ACC112 (cell line): ENCODE measurements around the gene HOXA4.
A peak's percentile ranks its signal among the peaks of the same experiment; 100 is the strongest.

ENCODE experiments used
- H2AFZ ChIP-seq: fragments of 200-600 bp; sonication (generic); one replicate; pipeline ENCODE4 v1.6.0; 2017; ENCODE audit warnings: antibody characterized with exemption, low read length; ENCODE audit not compliant: unreplicated experiment
- H3K27ac ChIP-seq: fragments of 200-600 bp; sonication (generic); 2 replicates; pipeline ENCODE4 v1.5.1; 2014; ENCODE audit warnings: low read depth, mild to moderate bottlenecking, antibody characterized with exemption, low read length, moderate library complexity
- H3K27me3 ChIP-seq: fragments of 200-600 bp; sonication (generic); 2 replicates; pipeline ENCODE4 v1.6.1; 2014; ENCODE audit warnings: mild to moderate bottlenecking, antibody characterized with exemption, low read length, moderate library complexity, mixed read lengths; ENCODE audit not compliant: insufficient read depth
- H3K36me3 ChIP-seq: fragments of 200-600 bp; sonication (generic); 2 replicates; pipeline ENCODE4 v1.6.1; 2016; ENCODE audit warnings: mild to moderate bottlenecking, antibody characterized with exemption, low read length, moderate library complexity, mixed read lengths; ENCODE audit not compliant: insufficient read depth
- H3K4me1 ChIP-seq: fragments of 200-600 bp; sonication (generic); one replicate; pipeline ENCODE4 v1.6.1; 2016; ENCODE audit warnings: low read length, mixed read lengths; ENCODE audit not compliant: insufficient read depth, unreplicated experiment, control insufficient read depth
- H3K4me3 ChIP-seq: fragments of 200-600 bp; sonication (generic); 2 replicates; pipeline ENCODE4 v1.5.1; 2014; ENCODE audit warnings: mild to moderate bottlenecking, low read depth, low read length
- H3K79me2 ChIP-seq: fragments of 200-600 bp; sonication (generic); one replicate; pipeline ENCODE4 v1.6.0; 2016; ENCODE audit warnings: low read length; ENCODE audit not compliant: control insufficient read depth, unreplicated experiment, insufficient read depth

The HOXA4 gene

GRCh38 chr7:27097686-27098577 is 32.6 kb downstream of the HOXA4 start:
- peaks cover 10% of the 10 kb centered on the region for H3K4me1 ChIP-seq
- H3K27me3 ChIP-seq, result peaks cover 99% of the 10 kb centered on the region
- no peaks in the 10 kb centered on the region for H3K36me3 ChIP-seq
- peak overlapping the region; percentile 81 for H3K4me3 ChIP-seq
- H3K27ac ChIP-seq, result no peak overlapping the region
- H3K79me2 ChIP-seq, result no peaks in the 10 kb centered on the region
- no peak overlapping the region for H2AFZ ChIP-seq

GRCh38 chr7:27096768-27097514 is 33.6 kb downstream of the HOXA4 start:
- Histone ChIP-seq H3K36me3 (no peaks in the 10 kb centered on the region), H2AFZ (no peak overlapping the region), H3K4me1 (peaks cover 10% of the 10 kb centered on the region), H3K79me2 (no peaks in the 10 kb centered on the region), H3K4me3 (peak overlapping the region; percentile 81), H3K27ac (peak overlapping the region; percentile 24; the same call in 1 of the 2 replicates), H3K27me3 (peaks cover 99% of the 10 kb centered on the region)

- Histone ChIP-seq H3K79me2 (no peaks in the 10 kb centered on the region), H3K27me3 (peaks cover 99% of the 10 kb centered on the region), H3K4me3 (peak within 1 kb of the TSS; percentile 81), H3K4me1 (peaks cover 10% of the 10 kb centered on the region), H3K27ac (peak within 1 kb of the TSS; percentile 24; the same call in 1 of the 2 replicates), H3K36me3 (no peaks in the 10 kb centered on the region), H2AFZ (peak within 1 kb of the TSS; percentile 73)
Observed at GRCh38 chr7:27095897-27096767, 34.4 kb downstream of the HOXA4 start, which contains the start of gene HOXA1. HOXA1 (minus strand) TSS chr7:27096000; CDS start chr7:27095912, 88 bp downstream.

- H3K4me3 ChIP-seq, result peak overlapping the region; percentile 81
- H3K36me3 ChIP-seq, result no peaks in the 10 kb centered on the region
- H3K4me1 ChIP-seq, result peaks cover 10% of the 10 kb centered on the region
- H2AFZ ChIP-seq, result no peak overlapping the region
- H3K27me3 ChIP-seq, result peaks cover 99% of the 10 kb centered on the region
- no peak overlapping the region for H3K27ac ChIP-seq
- H3K79me2 ChIP-seq, result no peaks in the 10 kb centered on the region
Observed at GRCh38 chr7:27095050-27095896, 35.3 kb downstream of the HOXA4 start.

- Histone ChIP-seq H3K79me2 (no peaks in the 10 kb centered on the region), H3K27ac (no peak overlapping the region), H2AFZ (no peak overlapping the region), H3K27me3 (peaks cover 99% of the 10 kb centered on the region), H3K4me1 (peaks cover 10% of the 10 kb centered on the region), H3K36me3 (no peaks in the 10 kb centered on the region), H3K4me3 (peak overlapping the region; percentile 81)
Observed at GRCh38 chr7:27094304-27095049, 36.1 kb downstream of the HOXA4 start.

- H3K36me3 ChIP-seq, result no peaks in the 10 kb centered on the region
- no peaks in the 10 kb centered on the region for H3K79me2 ChIP-seq
- no peak overlapping the region for H3K27ac ChIP-seq
- peaks cover 10% of the 10 kb centered on the region for H3K4me1 ChIP-seq
- no peak overlapping the region for H3K4me3 ChIP-seq
- no peak overlapping the region for H2AFZ ChIP-seq
- H3K27me3 ChIP-seq, result peaks cover 99% of the 10 kb centered on the region
Observed at GRCh38 chr7:27093184-27093895, 37.2 kb downstream of the HOXA4 start.

- Histone ChIP-seq H3K79me2 (no peaks in the 10 kb centered on the region), H3K27me3 (peaks cover 99% of the 10 kb centered on the region), H3K4me1 (peaks cover 7% of the 10 kb centered on the region), H3K27ac (no peak overlapping the region), H2AFZ (no peak overlapping the region), H3K36me3 (no peaks in the 10 kb centered on the region), H3K4me3 (no peak overlapping the region)
Observed at GRCh38 chr7:27092819-27093110, 37.8 kb downstream of the HOXA4 start.

GRCh38 chr7:27091941-27092818 is 38.4 kb downstream of the HOXA4 start:
- H3K4me3 ChIP-seq, result no peak overlapping the region
- peaks cover 2% of the 10 kb centered on the region for H3K4me1 ChIP-seq
- no peak overlapping the region for H2AFZ ChIP-seq
- H3K79me2 ChIP-seq, result no peaks in the 10 kb centered on the region
- H3K27me3 ChIP-seq, result peaks cover 99% of the 10 kb centered on the region
- H3K36me3 ChIP-seq, result no peaks in the 10 kb centered on the region
- H3K27ac ChIP-seq, result no peak overlapping the region
